DND-41 (cell line): ENCODE results near the gene RNF213.

Experiments
- ATAC-seq: fragments of 200-7000 bp; cut with Tn5 transposase; 3 replicates; pipeline ENCODE4 v1.9.1; 2021; ENCODE audit warnings: low read depth; ENCODE audit not compliant: insufficient read depth
- DNase-seq: peaks from one replicate; pipeline ENCODE4 v3.0.0-alpha.2; 2020
- H2AFZ ChIP-seq: 2 replicates; pipeline ENCODE4 v1.6.0; 2012; ENCODE audit warnings: low read depth, low read length
- H3K27ac ChIP-seq: 2 replicates; pipeline ENCODE4 v1.5.1; 2012; ENCODE audit warnings: low read length, inconsistent platforms
- H3K27me3 ChIP-seq: fragments of 200-600 bp; sonication (generic); 2 replicates; pipeline ENCODE4 v1.6.0; 2012; ENCODE audit warnings: low read length, mild to moderate bottlenecking, inconsistent platforms; ENCODE audit not compliant: insufficient read depth, poor library complexity
- H3K36me3 ChIP-seq: 2 replicates; pipeline ENCODE4 v1.5.1; 2012; ENCODE audit warnings: low read length, inconsistent platforms; ENCODE audit not compliant: insufficient read depth
- H3K4me1 ChIP-seq: 2 replicates; pipeline ENCODE4 v1.5.1; 2012; ENCODE audit warnings: mild to moderate bottlenecking, low read length; ENCODE audit not compliant: insufficient read depth
- H3K4me2 ChIP-seq: 2 replicates; pipeline ENCODE4 v1.6.0; 2012; ENCODE audit warnings: mild to moderate bottlenecking, moderate library complexity, low read length, inconsistent platforms; ENCODE audit not compliant: insufficient read depth
- H3K4me3 ChIP-seq, 2 experiments: fragments of 200-600 bp in 1 of 2; shearing (Covaris generic) in 1 of 2; 2 replicates each; pipeline ENCODE4 v1.5.1; 2012 to 2016; ENCODE audit warnings: inconsistent platforms in 2 of 2, low read length in 2 of 2, mild to moderate bottlenecking in 2 of 2, low read depth in 1 of 2, moderate library complexity in 1 of 2
- H3K79me2 ChIP-seq: 2 replicates; pipeline ENCODE4 v1.6.0; 2012; ENCODE audit warnings: low read length, inconsistent platforms; ENCODE audit not compliant: insufficient read depth
- H3K9ac ChIP-seq: 2 replicates; pipeline ENCODE4 v1.6.0; 2012; ENCODE audit warnings: low read depth, mild to moderate bottlenecking, inconsistent platforms, low read length, moderate library complexity
- H3K9me3 ChIP-seq: 2 replicates; pipeline ENCODE4 v1.5.1; 2012; ENCODE audit warnings: low read length, moderate library complexity, mild to moderate bottlenecking, inconsistent platforms; ENCODE audit not compliant: insufficient read depth, severe bottlenecking
- H4K20me1 ChIP-seq: 2 replicates; pipeline ENCODE4 v1.6.0; 2012; ENCODE audit warnings: low read length; ENCODE audit not compliant: insufficient read depth
- EZH2 ChIP-seq: IDR thresholded peaks from 3 replicates; pipeline ENCODE4 v1.6.1; 2012; ENCODE audit warnings: borderline replicate concordance, low read depth, mild to moderate bottlenecking, moderate library complexity, low read length, inconsistent platforms; ENCODE audit not compliant: severe bottlenecking
- TF ChIP-seq, protein P1 (sequence below): IDR thresholded peaks from 2 replicates; pipeline ENCODE4 v1.5.1; 2012; ENCODE audit warnings: borderline replicate concordance, low read length, moderate library complexity, mild to moderate bottlenecking; ENCODE audit not compliant: poor library complexity, severe bottlenecking; ENCODE audit errors: extremely low read depth

Gene RNF213

DNA sequence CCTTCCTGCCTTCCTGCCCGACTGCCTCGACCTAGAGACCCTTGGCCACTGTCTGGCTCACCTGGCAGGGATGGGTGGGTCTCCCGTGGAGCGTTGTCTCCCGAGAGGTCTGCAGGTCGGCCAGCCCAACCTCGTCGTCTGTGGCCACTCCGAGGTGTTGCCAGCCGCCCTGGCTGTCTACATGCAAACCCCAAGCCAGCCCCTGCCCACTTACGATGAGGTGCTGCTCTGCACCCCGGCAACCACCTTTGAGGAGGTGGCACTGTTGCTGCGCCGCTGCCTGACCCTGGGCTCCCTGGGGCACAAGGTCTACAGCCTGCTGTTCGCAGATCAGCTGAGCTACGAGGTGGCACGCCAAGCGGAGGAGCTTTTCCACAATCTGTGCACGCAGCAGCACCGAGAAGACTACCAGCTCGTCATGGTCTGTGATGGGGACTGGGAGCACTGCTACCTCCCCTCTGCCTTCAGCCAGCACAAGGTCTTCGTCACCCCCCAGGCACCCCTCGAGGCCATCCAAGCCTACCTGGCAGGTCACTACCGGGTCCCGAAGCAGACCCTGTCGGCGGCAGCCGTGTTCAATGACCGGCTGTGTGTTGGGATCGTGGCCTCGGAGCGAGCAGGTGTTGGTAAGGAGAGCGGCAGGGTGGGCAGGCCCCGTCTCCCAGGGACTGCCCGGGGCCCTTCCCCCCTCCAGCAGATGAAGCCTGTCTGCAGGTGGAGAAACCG is 79.2 kb downstream of the RNF213 start:
- H3K36me3 ChIP-seq = peaks cover 84% of the 10 kb centered on the region
- no peaks in the 10 kb centered on the region for H3K4me1 ChIP-seq
- no peak overlapping the region for H3K27ac ChIP-seq
- no peak overlapping the region for H3K4me2 ChIP-seq
- DNase-seq (no peak), ATAC-seq (no peak)
- no peak overlapping the region for H2AFZ ChIP-seq
- TF ChIP-seq, protein P1, sequence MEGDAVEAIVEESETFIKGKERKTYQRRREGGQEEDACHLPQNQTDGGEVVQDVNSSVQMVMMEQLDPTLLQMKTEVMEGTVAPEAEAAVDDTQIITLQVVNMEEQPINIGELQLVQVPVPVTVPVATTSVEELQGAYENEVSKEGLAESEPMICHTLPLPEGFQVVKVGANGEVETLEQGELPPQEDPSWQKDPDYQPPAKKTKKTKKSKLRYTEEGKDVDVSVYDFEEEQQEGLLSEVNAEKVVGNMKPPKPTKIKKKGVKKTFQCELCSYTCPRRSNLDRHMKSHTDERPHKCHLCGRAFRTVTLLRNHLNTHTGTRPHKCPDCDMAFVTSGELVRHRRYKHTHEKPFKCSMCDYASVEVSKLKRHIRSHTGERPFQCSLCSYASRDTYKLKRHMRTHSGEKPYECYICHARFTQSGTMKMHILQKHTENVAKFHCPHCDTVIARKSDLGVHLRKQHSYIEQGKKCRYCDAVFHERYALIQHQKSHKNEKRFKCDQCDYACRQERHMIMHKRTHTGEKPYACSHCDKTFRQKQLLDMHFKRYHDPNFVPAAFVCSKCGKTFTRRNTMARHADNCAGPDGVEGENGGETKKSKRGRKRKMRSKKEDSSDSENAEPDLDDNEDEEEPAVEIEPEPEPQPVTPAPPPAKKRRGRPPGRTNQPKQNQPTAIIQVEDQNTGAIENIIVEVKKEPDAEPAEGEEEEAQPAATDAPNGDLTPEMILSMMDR = no peak
- TF ChIP-seq EZH2 = no peak
- no peaks in the 10 kb centered on the region for H3K27me3 ChIP-seq
- H3K9ac ChIP-seq = no peak overlapping the region
- H3K79me2 ChIP-seq = no peaks in the 10 kb centered on the region
- no peak overlapping the region for H3K4me3 ChIP-seq
- H4K20me1 ChIP-seq = no peaks in the 10 kb centered on the region; the same call in 1 of the 2 replicates
- H3K9me3 ChIP-seq = no peaks in the 10 kb centered on the region

DNA sequence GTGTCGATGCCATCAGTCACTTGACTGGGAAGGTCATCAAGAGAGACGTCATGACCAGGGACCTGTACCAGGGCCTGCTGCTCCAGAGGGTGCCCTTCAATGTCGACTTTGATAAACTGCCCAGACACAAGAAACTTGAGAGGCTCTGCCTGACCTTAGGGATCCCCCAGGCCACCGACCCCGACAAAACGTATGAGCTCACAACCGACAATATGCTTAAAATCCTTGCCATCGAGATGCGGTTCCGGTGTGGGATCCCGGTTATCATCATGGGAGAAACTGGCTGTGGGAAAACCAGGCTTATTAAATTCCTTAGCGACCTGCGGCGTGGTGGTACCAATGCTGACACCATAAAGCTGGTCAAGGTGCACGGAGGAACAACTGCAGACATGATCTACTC is 84.7 kb downstream of the RNF213 start:
- Histone ChIP-seq H3K9ac (no peak overlapping the region), H3K4me1 (no peaks in the 10 kb centered on the region), H3K9me3 (no peaks in the 10 kb centered on the region), H2AFZ (no peak overlapping the region), H3K79me2 (no peaks in the 10 kb centered on the region), H4K20me1 (peaks cover 11% of the 10 kb centered on the region), H3K27ac (no peak overlapping the region), H3K4me2 (no peak overlapping the region), H3K4me3 (no peak overlapping the region), H3K27me3 (no peaks in the 10 kb centered on the region), H3K36me3 (peaks cover 90% of the 10 kb centered on the region)
- DNase-seq = no peak
- TF ChIP-seq, protein P1 = no peak
- no peak for TF ChIP-seq EZH2
- no peak for ATAC-seq

DNA sequence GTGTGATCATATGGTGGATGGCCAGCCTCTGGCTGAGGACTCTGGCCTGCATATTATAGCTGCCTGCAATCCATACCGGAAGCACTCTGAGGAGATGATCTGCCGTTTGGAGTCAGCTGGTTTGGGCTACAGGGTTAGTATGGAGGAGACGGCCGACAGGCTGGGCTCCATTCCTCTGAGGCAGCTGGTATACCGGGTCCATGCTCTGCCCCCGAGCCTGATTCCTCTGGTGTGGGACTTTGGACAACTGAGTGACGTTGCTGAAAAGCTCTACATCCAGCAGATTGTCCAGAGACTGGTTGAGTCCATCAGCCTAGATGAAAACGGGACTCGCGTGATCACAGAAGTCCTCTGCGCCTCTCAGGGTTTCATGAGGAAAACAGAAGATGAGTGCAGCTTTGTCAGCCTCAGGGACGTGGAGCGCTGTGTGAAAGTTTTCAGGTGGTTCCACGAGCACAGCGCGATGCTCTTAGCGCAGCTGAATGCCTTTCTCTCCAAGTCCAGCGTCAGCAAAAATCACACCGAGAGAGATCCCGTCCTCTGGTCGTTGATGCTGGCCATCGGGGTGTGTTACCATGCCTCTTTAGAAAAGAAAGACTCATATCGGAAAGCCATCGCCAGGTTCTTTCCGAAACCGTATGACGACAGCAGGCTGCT is 85.3 kb downstream of the RNF213 start:
- H2AFZ ChIP-seq = no peak overlapping the region
- H3K36me3 ChIP-seq = peaks cover 95% of the 10 kb centered on the region
- no peak overlapping the region for H3K9ac ChIP-seq
- ATAC-seq = no peak
- H3K27me3 ChIP-seq = no peaks in the 10 kb centered on the region
- no peak overlapping the region for H3K27ac ChIP-seq
- no peak for DNase-seq
- peaks cover 11% of the 10 kb centered on the region for H4K20me1 ChIP-seq
- H3K9me3 ChIP-seq = no peaks in the 10 kb centered on the region
- TF ChIP-seq, protein P1 = no peak
- TF ChIP-seq EZH2 = no peak
- H3K4me2 ChIP-seq = no peak overlapping the region
- no peaks in the 10 kb centered on the region for H3K4me1 ChIP-seq
- H3K79me2 ChIP-seq = no peaks in the 10 kb centered on the region
- H3K4me3 ChIP-seq = no peak overlapping the region
